ENCODE data around the gene UBE2I. TPM values are rescaled to one million over a fixed set of nuclear protein-coding genes. Genes with fewer than 3 reads are reported as not detected.
"Not testable (repeated sequence)": the region's sequence is repeated elsewhere in the genome, so short reads cannot be mapped to it uniquely, and the experiment has no call there.

Gene UBE2I
- total RNA-seq, 1 donor from 2014 or later = 47.4 TPM

DNA sequence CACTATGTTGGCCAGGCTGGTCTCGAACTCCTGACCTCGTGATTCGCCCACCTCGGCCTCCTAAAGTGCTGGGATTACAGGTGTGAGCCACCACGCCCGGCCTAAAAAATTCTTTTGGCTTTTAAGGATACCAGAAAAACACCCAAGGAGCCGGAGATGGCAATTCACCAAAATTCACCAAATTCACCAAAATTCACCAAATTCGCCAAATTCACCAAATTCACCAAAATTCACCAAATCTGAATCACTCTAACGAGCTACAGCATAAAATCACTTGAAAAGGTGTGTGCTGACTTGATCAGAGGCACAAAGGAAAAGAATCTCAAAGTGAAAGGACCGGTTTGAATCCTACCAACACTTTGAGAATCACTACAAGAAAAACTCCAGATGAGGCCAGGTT is 19.5 kb downstream of the UBE2I start:
- DNase-seq (ENCODE audit: low spot score) = not testable (repeated sequence)

DNA sequence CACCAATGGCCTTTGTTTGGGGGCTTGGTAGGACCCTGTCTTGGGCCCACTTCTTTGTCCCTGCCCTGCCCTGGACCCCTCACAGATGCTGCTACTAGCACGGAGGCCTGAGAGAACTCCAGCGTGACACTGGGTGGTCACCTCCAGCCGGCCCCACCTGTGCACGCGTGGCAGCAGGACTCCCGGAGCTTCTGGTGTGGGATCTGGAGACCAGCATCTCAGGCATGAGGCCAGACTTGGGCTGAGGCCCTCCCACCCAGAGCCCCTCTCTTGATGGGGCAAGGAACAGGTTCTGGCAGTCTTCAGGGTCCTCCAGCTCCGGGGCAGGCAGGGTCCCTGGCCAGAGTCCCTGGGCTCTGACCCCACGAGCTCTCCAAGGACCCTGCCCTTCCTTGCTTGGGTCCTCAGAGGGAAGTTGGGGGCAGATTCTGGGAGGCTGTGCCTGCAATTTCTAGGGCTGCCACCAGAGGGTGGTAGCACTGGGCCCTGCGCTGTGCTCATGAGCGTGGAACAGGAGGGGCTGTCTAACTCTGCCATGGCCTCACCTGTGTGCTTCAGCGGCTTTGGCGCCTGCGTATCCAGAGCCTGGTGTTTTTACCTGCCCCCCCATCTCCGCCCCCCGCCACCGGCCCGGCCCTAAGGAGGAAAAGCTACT is 21.0 kb downstream of the UBE2I start:
- DNase-seq (ENCODE audit: low spot score) = no peak

DNA sequence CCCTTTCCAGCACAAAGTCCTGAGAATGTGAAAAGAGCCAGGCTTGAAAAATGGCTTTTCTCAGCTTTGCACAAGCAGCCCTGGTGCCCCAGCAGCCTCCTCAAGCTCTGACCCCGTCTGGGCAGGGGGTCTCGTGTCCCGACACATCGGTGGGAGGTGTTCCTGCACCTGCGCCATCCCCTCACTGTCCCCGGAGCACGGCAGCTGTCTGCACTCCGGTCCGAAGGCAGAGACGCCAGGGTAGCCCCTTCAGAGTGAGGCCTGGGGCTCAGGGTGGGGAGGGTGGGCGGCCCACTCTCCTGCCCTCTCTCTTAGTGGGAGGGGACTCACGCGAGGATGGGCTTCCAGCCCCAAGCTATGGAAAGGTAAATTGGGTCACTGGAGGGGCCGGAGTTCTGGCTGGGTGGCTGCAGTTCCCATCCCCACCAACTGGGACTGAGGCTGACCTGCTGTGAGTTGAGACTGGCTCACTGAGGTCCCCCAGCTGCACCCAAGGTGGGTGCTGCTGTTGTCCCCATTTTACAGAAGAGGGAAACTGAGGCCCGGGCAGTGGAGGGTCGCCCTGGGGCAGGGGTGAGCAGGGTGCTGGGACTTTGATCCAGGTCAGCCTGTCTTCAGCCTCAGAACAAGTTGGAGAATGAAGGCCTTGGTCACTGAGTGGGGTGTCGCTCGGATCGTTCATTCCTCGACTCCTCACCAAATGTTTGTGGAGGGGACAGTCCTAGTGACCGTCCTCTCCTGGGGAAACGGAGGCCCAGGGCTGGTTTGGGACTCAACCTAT is 21.7 kb downstream of the UBE2I start:
- DNase-seq (ENCODE audit: low spot score) = no peak

DNA sequence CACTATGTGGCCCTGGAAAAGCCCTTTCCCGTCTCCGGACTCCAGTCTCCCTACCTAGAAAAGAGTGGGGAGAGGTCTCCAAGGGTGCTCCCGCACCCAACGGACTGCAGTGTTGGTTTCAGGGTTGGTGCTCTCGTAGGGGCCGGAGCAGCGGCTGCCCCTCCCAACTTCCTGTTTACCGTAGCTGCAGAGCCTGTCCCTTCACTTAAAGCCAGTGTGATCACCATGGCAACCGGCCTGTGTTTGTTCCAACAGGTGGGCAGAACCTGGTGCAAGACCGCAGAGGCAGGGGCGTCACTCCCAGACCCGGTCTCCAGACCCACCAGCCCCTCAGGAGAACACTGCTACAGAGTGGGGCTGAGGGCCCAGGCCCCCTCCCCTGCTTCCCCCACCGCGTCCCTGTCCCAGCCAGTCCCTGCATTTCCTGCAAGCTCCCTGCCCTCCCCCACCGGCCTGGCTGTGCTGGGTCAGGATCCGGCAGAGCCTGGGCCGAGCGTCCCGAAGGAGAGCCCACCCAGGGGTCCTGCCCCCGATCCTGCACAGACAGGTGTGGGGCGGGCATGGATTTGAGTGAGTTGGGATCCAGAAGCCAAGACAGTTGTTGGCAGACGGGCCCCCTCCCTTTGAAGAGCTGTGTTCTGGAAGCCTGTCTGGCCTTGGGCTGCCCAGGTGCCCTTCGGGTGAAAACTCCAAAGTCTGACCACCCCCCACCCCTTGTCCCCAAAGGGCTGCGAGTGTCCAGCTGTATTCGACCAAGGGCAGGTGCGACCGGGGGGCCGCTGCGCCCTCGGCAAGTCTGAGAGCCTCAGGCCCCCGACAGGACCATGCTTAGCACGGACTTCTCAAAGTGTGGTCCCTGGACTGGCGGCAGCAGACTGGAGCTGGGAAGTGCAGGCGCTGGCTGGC is 22.5 kb downstream of the UBE2I start:
- DNase-seq (ENCODE audit: low spot score) = peak; percentile 74

DNA sequence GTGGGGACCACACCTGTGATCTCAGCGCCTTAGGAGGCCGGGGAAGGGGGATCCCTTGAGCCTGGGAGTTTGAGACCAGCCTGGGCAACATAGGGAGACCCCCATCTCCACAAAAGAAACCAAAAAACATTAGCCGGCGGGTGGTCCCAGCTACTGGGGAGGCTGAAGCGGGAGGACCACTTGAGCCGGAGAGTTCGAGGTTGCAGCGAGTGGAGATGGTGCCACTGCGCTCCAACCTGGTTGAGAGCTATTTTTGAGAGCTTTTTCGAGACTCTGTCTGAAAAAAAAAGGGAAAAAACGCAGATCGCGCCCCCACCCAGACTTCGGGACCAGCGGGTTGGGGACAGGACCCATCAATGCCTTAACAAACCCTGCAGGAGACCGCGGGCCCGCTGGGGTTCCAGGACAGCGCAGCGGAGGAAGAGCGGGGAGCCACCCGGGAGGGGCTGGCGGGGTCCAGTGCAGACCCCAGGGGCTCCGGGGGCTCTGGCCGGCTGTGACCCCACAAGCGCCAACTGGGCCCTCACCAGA is 23.2 kb downstream of the UBE2I start:
- no peak for DNase-seq (ENCODE audit: low spot score)

DNA sequence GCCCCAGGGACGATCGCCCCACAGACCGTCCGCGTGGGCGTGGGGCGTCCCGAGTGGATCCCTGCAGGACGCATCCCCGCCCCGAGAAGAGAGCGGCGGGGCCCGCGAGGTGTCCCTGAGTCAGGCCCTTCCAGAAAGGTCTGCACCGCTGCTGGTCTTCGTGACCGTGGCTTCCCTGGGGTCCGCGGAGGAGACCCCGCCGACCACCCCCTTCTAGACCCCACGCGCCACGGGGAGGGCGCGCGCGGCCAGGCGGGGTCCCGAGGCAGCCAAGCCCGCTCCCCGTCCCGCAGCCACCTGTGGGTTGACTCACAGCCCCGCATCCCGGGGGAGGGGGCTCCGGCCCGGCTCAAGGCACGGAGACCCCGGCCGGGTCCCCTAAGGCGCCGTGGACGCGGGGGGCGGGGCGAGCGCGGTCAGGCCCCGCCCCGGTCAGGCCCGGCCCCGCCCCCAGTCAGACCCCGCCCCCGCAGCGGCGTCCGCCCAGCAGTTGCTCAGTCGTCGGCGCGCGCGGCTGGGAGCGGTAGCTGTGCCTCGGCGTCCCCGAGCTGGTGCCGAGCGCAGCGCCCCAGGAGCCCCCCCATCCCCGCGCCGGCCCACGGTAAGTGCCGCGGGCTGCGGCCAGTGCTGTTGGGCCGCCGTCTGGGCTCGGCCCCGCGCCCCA is 23.8 kb downstream of the UBE2I start, which contains the start of gene BAIAP3:
TSS of gene BAIAP3 (plus strand) at position 497 of the 664 bp plus-strand sequence. CDS start 4,905 bp downstream, outside the sequence.
- no peak for DNase-seq (ENCODE audit: low spot score)

DNA sequence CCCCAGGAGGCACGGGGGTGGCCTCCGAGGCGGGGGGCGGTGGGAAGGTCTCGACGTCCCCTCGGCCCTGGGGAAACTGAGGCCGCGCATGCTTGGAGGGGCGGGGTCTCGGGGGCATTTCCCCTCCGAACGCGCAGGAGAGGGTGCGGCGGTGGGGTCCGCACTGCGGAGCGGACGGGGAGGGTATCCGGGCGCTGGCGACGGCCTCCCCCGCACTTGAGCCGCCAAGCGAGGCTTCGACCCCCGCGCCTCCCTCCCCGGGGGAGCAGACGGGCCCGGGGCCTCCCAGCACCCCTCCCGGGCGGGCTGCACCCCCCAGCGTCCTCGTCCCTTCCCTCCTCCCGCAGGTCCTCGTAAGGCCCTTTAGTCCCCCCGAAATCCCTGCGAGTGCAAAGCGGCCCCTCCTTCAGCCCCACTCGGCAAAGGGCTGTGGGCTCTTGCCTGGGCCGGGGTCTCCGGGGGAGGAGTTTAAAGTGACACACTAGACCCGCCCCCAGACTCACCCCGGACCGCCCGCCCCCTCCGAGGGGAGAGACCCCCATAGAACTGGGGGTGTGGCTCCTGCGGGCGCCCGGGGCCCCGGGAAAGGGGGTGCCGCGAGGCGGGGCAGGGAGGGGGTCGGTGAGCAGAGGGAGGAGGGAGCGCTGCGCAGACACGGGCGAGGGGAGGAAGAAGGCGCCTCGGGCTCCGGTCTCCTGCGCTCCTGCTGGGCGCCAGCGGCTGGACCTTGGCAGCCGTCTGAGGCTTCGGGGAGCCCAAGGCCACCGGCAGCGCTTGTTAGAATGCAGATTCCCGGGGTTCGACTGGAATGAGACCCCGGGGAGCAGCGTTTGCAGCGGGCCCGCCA is 24.6 kb downstream of the UBE2I start:
- no peak for DNase-seq (ENCODE audit: low spot score)

DNA sequence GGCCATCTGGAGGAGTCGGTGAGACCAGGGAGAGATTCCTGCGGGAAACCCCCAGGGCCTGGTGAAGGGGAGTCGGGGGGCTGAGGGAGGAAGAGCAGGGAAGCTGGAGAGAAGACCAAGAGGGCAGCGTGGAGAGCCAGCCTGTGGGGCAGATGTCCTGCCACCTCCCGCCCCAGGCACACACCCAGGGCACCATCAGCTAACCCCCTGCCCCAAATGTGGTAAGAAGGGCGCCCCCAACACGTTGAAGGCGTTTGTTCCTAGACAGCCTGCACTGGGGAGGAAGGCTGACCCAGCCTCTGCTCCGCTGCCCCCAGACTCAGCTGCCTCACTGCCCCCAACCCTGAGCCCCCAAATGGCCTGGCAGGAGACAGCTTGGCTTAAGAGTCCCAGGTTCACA is 25.3 kb downstream of the UBE2I start:
- DNase-seq (ENCODE audit: low spot score) = no peak

DNA sequence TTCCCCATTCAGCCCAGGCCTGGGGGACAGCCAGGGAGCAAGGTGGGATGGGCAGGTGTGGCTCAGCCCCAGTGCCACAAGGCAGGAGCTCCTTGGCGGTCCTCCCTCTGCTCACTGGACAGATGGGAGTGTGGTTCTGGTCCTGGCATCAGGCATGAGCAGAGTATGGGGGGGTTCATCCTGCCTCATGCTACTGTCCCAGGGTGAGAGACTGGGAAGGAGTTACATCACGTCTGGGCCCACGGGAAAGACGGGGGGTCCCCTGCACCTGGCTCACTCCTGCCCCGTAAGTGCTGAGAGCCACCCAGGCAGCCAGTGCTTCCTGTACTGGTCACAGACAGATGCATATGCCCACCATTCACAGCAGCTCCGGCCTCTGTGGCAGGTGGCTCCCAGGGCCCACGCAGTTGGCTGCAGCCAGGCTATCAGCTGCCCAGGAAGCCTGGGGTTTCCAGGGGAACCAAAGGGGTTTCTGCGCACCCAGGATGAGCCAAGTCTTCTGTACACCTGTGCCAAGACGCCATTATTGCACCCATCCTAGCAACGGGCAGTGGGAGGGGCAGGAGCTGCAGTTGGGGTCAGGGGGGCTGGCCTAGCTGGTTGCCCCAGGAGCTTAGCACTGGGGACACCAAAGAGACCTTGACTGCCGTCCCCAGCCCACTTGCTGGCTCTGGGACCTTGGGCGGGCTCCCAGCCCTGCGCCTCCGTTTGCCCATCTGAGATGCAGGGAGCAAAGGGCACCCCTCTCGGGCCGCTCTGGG is 26.0 kb downstream of the UBE2I start:
- no peak for DNase-seq (ENCODE audit: low spot score)

DNA sequence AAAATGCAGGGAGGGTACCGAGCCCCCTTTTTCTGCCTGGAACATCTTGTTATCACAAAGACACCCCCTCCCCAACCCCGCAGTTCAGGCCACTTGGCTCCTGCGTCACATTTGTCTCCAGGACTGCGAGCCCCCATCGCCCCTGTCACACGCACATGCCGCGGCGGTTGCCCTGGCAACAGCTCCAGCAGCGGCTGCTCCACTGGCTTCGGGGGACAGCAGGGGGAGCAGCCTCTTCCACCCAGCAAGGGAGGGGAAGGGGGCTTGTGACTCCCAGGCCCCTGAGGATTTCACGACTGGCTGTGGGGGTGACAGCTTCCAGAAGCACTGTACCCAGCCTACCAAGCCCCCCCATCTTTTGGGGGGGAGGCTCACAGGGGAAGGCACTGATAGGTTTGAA is 26.6 kb downstream of the UBE2I start:
- no peak for DNase-seq (ENCODE audit: low spot score)

DNA sequence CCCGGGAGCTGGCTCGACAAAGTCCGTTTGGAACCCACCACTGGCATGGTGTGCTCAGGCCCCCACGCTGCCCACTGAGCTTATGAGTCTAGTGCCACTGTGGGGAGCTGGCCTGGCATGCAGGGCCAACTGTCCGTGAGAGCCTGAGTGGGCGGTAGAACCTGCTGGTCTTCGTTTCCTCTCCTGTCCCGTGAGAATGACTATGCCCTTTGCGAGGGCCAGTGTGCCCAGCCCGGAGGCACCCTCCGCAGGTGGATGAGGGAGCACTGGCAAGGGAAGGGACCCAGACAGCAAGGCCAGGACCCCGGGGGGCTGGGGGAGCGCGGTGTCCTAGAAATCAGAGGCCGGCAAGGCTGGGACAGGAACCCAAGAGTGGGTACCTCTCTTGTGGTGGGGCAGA is 27.2 kb downstream of the UBE2I start:
- DNase-seq (ENCODE audit: low spot score) = no peak

DNA sequence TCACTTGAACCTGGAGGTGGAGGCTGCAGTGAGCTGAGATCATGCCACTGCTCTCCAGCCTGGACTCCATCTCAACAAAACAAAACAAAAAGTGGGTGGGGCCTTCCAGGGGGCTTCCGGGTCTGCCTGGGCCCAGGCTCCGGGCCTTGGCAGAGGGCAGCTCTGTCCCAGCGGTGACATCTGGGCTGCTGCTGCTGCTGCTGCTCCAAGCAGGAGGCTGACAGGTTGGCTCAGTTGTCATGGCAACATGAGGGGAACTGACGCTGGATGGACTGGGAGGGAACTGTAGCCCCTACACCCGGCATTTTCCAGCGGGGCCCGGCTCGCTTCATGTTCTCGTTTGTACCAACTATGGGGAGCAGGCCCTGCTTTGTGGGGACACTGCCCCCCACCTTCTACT is 28.1 kb downstream of the UBE2I start:
- no peak for DNase-seq (ENCODE audit: low spot score)

DNA sequence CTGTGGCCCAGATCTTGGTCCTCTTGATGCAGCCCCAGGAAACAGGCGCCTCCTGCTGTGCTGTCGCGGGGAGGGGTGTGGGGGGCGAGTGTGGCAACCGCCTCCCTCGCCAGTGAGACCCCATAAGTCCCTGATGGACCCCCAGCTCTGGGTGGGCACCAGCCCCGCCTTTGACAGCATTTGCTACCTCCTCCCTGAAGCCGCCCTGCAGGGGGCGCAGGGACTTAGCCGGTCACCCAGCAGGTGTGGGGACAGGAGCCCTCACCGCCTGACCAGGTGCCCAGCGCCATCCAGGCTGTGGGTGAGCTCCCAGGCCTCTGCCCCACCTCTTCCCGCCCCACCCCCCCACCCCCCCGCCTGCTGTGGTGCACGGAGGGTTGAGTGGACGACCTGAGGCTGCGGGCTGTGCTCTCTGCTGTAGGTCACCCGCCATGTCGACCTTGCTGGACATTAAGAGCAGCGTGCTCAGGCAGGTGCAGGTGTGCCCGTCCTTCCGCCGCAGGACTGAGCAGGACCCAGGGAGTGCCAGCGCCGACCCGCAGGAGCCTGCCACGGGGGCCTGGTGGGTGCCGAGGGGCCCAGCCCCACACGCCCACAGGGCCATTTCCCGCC is 28.8 kb downstream of the UBE2I start:
- DNase-seq (ENCODE audit: low spot score) = no peak

DNA sequence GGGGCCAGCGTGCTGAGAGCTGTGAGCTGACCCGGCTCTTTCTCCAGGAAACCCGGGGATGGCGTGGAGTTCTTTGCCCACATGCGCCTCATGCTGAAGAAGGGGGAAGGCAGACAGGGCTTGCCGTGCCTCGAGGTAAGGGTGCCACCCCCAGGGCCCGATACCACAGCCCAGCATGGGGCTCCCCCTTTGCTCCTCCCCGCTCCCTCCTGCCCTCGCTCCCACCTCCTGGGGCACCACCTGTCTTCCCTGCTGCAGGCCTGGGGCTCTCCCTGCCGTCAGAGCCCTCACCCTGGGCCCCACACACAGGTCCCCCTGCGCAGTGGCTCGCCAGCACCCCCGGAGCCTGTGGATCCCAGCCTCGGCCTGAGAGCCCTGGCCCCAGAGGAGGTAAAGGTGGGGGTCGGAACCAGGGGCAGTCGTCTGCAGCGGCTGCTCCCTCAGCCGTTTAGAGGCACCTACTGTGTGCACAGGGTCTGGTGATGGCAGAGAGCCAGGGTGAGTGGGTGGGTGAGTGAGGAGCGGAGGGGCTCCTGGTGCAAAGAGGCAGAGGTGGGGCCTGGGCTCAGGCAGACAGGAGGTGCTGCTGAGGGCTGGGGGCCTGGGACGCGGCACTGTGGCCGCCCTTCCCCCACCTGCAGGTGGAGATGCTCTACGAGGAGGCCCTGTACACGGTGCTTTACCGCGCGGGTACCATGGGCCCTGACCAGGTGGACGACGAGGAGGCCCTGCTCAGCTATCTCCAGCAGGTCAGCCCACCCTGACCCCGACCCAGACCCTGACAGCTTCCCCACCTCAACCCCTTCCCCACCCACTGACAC is 29.6 kb downstream of the UBE2I start:
- DNase-seq (ENCODE audit: low spot score) = no peak

DNA sequence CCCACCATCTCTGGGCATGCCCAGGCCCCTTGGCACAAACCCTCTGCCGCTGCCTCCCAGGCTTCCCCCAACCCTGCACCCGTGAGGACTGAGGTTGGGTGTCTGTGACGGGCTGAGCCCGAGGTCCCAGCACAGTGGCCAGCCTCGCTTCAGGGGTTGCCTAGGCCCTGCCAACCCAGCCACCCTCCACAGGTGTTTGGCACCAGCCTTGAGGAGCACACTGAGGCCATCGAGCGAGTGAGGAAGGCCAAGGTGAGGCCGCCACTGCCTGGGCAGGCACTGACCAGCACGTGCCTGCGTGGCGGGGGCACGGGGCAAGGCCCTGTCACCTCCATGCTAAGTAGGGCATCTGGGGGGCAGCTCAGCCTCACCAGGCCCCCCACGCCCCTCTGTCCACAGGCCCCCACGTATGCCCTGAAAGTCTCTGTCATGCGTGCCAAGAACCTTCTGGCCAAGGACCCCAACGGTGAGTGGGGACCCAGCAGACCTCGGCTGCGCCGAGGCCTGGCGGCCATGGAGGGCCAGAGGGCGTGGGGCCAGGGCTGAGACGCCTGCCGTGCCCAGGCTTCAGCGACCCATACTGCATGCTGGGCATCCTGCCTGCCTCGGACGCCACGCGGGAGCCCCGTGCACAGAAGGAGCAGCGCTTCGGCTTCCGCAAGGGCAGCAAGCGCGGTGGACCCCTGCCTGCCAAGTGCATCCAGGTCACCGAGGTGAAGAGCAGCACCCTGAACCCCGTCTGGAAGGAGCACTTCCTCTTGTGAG is 31.5 kb downstream of the UBE2I start:
- DNase-seq (ENCODE audit: low spot score) = no peak

DNA sequence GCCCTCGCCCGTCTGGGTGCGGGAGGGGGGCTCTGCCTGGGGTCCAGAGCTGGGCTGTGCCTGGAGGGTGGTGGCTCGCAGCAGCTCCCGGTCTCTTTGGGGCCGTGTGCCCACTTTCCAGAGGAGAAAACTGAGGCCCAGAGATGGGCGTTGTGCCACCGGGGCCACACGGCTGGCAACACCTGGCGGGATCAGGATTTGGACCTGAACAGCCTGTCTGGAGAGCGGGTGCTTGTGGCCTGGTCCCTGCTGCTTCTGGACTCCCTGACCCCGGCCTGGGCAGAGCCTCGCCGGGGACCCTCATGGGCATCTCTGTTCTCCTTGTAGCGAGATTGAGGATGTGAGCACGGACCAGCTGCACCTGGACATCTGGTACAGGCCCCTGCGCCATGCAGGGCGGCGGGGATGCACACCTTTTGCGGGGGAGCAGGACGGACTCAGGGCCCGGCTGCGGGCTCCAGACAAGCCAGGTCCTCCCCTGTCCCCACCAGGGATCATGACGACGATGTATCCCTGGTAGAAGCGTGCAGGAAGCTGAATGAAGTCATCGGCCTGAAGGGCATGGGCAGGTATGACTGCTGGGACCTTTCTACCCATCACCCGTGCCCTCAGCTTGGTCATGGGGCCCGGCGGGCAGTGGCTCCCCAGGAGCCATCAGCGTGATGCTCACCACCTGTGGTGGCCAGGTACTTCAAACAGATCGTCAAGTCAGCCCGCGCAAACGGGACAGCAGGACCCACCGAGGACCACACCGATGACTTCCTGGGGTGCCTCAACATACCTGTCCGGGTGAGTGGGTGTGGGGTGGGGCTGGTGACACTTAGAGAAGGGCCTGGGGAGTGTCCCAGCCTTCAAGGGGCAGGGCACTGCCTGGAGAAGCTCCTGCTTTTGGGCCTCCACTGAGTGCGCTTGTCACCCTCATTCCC is 32.3 kb downstream of the UBE2I start:
- no peak for DNase-seq (ENCODE audit: low spot score)

Measured in umbilical cord (tissue), 2 donors.